Measurements from ENCODE around the gene MATN4. TPM values are rescaled to one million over a fixed set of nuclear protein-coding genes. Genes with fewer than 3 reads are reported as not detected.

Gene MATN4
- total and polyA plus RNA-seq, 2 of the 13 experiments (the other 11 are each of a cell fraction or from before 2014, with no cell fraction given), result not detected

GRCh38 chr20:45346291-45346718 lies 38.2 kb upstream of the MATN4 start (continued):
- TF ChIP-seq ZNF772 (CRISPR knock-in tag; IDR thresholded peaks at IDR 0.05) (peak; percentile 71; the same call in 1 of the 2 replicates), RXRA (CRISPR knock-in tag; IDR thresholded peaks at IDR 0.05) (0 out of 2 replicates have a peak, but pooled peaks have one; percentile 16), EED (CRISPR knock-in tag; IDR thresholded peaks at IDR 0.05) (0 out of 2 replicates have a peak, but pooled peaks have one; percentile 27), HNF1B (CRISPR knock-in tag; IDR thresholded peaks at IDR 0.05) (0 out of 2 replicates have a peak, but pooled peaks have one; percentile 54), ZNF343 (CRISPR knock-in tag; IDR thresholded peaks at IDR 0.05) (no peak), RXRB (CRISPR knock-in tag; IDR thresholded peaks at IDR 0.05; ENCODE audit: borderline replicate concordance) (peak; percentile 27; the same call in 1 of the 2 replicates), AHR (CRISPR knock-in tag; IDR thresholded peaks at IDR 0.05) (no peak), FUBP1 (CRISPR knock-in tag; IDR thresholded peaks at IDR 0.05; ENCODE audit: borderline replicate concordance) (0 out of 2 replicates have a peak, but pooled peaks have one; percentile 39), TRAFD1 (CRISPR knock-in tag; IDR thresholded peaks at IDR 0.05; ENCODE audit: borderline replicate concordance) (peak; percentile 83; the same call in 1 of the 2 replicates)
